Esophagus (tissue), 2 donors: ENCODE measurements around the gene RPGRIP1L. TPM values are rescaled to one million over a fixed set of nuclear protein-coding genes. Genes with fewer than 3 reads are reported as not detected.

ENCODE experiments used
- H3K27ac ChIP-seq, 2 donors: one replicate each; pipeline ENCODE4 v1.5.1; 2013; ENCODE audit warnings: low read depth in 2 of 2, mild to moderate bottlenecking in 2 of 2, inconsistent platforms in 1 of 2, low read length in 1 of 2, moderate library complexity in 1 of 2
- H3K27me3 ChIP-seq, 2 donors: one replicate each; pipeline ENCODE4 v1.6.1; 2013; ENCODE audit warnings: low read length in 2 of 2, control low read depth in 1 of 2, mild to moderate bottlenecking in 1 of 2; ENCODE audit not compliant: insufficient read depth in 2 of 2, control insufficient read depth in 1 of 2
- H3K36me3 ChIP-seq, 2 donors: one replicate each; pipeline ENCODE4 v1.6.1; 2013; ENCODE audit warnings: low read length in 1 of 2; ENCODE audit not compliant: control insufficient read depth in 2 of 2, insufficient read depth in 2 of 2
- H3K4me1 ChIP-seq, 2 donors: one replicate each; pipeline ENCODE4 v1.6.1; 2013; ENCODE audit warnings: low read length in 1 of 2; ENCODE audit not compliant: control insufficient read depth in 2 of 2, insufficient read depth in 2 of 2
- H3K4me3 ChIP-seq, 2 donors: one replicate each; pipeline ENCODE4 v1.5.1; 2013; ENCODE audit warnings: low read length in 2 of 2, mild to moderate bottlenecking in 2 of 2, low read depth in 1 of 2, moderate library complexity in 1 of 2
- H3K9me3 ChIP-seq, 2 donors: one replicate each; pipeline ENCODE4 v1.6.1; 2013; ENCODE audit warnings: mild to moderate bottlenecking in 2 of 2, low read depth in 1 of 2, low read length in 1 of 2, moderate library complexity in 1 of 2; ENCODE audit not compliant: control insufficient read depth in 2 of 2, insufficient read depth in 1 of 2
- WGBS, 2 donors: extraction: QIAGEN DNeasy Blood & Tissue Kit; methylation state at CpG; one replicate each; pipeline ENCODE4 v1.1.7; 2013; 5-methylcytosine and 5-hydroxymethylcytosine counted together
- polyA plus RNA-seq, 2 donors: library from polyadenylated mRNA; stranded (reverse); fragments of 200-250 nt; gene quantifications; one replicate each; pipeline ENCODE4 v1.2.3, GENCODE V29; 2013
- donor health status: healthy with polysubstance abuse.
- donor health status: Bipolar disorder and iron deficiency.

The RPGRIP1L gene
- polyA plus RNA-seq, result 1 to 10 TPM; 1.3 to 1.7 TPM

- Histone ChIP-seq H3K4me1 (peaks cover 0 to 3% of the 10 kb centered on the region in 2 donors), H3K4me3 (peak within 1 kb of the TSS; percentile 82 to 91), H3K27ac (peak within 1 kb of the TSS; percentile 43 to 83), H3K27me3 (no peaks in the 10 kb centered on the region), H3K36me3 (no peaks in the 10 kb centered on the region), H3K9me3 (no peaks in the 10 kb centered on the region)
- WGBS, 2 donors, result 0 to 1% methylated on average over 57 of the region's 57 CpGs
Observed at GRCh38 chr16:53703590-53704444, at the start of gene RPGRIP1L, which contains the start of gene FTO. TSS of gene RPGRIP1L (minus strand) at chr16:53703859. CDS start at chr16:53700723, 3,136 bp downstream. TSS of gene FTO (plus strand) at chr16:53704156.

- Histone ChIP-seq H3K27me3 (no peaks in the 10 kb centered on the region), H3K4me3 (no peak overlapping the region), H3K9me3 (no peaks in the 10 kb centered on the region), H3K27ac (no peak overlapping the region), H3K4me1 (peaks cover 0 to 9% of the 10 kb centered on the region in 2 donors), H3K36me3 (no peaks in the 10 kb centered on the region)
- WGBS, 2 donors, result 69 to 73% methylated on average over 1 of the region's 1 CpG
Observed at GRCh38 chr16:53753431-53753830, 49.8 kb upstream of the RPGRIP1L start.

- no peak overlapping the region for H3K27ac ChIP-seq
- no peak overlapping the region for H3K4me3 ChIP-seq
- no peaks in the 10 kb centered on the region for H3K27me3 ChIP-seq
- WGBS, 2 donors, result 63 to 75% methylated on average over 1 of the region's 1 CpG
- H3K36me3 ChIP-seq, result no peaks in the 10 kb centered on the region
- H3K4me1 ChIP-seq, result peaks cover 0 to 9% of the 10 kb centered on the region in 2 donors
- H3K9me3 ChIP-seq, result no peaks in the 10 kb centered on the region
Observed at GRCh38 chr16:53752560-53752959, 48.9 kb upstream of the RPGRIP1L start.

- 46 to 58% methylated on average over 4 of the region's 4 CpGs for WGBS, 2 donors
- H3K36me3 ChIP-seq, result no peaks in the 10 kb centered on the region
- peak overlapping the region; percentile 19 to 36 for H3K27ac ChIP-seq
- no peaks in the 10 kb centered on the region for H3K9me3 ChIP-seq
- H3K4me3 ChIP-seq, result no peak overlapping the region
- H3K4me1 ChIP-seq, result peaks cover 5% of the 10 kb centered on the region in 2 donors
- no peaks in the 10 kb centered on the region for H3K27me3 ChIP-seq
Observed at GRCh38 chr16:53745753-53746266, 42.2 kb upstream of the RPGRIP1L start.

- no peaks in the 10 kb centered on the region for H3K9me3 ChIP-seq
- no peaks in the 10 kb centered on the region for H3K36me3 ChIP-seq
- H3K4me1 ChIP-seq, result peaks cover 5% of the 10 kb centered on the region in 2 donors
- peak overlapping the region in 1 of 2 donors; percentile 63 for H3K27ac ChIP-seq
- 26 to 27% methylated on average over 3 of the region's 3 CpGs for WGBS, 2 donors
- H3K27me3 ChIP-seq, result no peaks in the 10 kb centered on the region
- no peak overlapping the region for H3K4me3 ChIP-seq
Observed at GRCh38 chr16:53745086-53745485, 41.4 kb upstream of the RPGRIP1L start.

- no peaks in the 10 kb centered on the region for H3K27me3 ChIP-seq
- WGBS, 2 donors, result 25 to 41% methylated on average over 3 of the region's 3 CpGs
- no peak overlapping the region for H3K27ac ChIP-seq
- H3K4me1 ChIP-seq, result peaks cover 5% of the 10 kb centered on the region in 2 donors
- no peaks in the 10 kb centered on the region for H3K36me3 ChIP-seq
- no peaks in the 10 kb centered on the region for H3K9me3 ChIP-seq
- no peak overlapping the region for H3K4me3 ChIP-seq
Observed at GRCh38 chr16:53744449-53744848, 40.8 kb upstream of the RPGRIP1L start.

- 69 to 70% methylated on average over 3 of the region's 3 CpGs for WGBS, 2 donors
- H3K36me3 ChIP-seq, result no peaks in the 10 kb centered on the region
- H3K9me3 ChIP-seq, result no peaks in the 10 kb centered on the region
- H3K27ac ChIP-seq, result no peak overlapping the region
- H3K27me3 ChIP-seq, result no peaks in the 10 kb centered on the region
- H3K4me1 ChIP-seq, result peaks cover 5% of the 10 kb centered on the region in 2 donors
- H3K4me3 ChIP-seq, result no peak overlapping the region
Observed at GRCh38 chr16:53743149-53743566, 39.5 kb upstream of the RPGRIP1L start.

- no peak overlapping the region for H3K4me3 ChIP-seq
- H3K36me3 ChIP-seq, result no peaks in the 10 kb centered on the region
- H3K4me1 ChIP-seq, result peaks cover 5% of the 10 kb centered on the region in 2 donors
- WGBS, 2 donors, result 53 to 71% methylated on average over 2 of the region's 2 CpGs
- no peaks in the 10 kb centered on the region for H3K9me3 ChIP-seq
- H3K27ac ChIP-seq, result no peak overlapping the region
- H3K27me3 ChIP-seq, result no peaks in the 10 kb centered on the region
Observed at GRCh38 chr16:53741546-53741945, 37.9 kb upstream of the RPGRIP1L start.

- Histone ChIP-seq H3K27ac (no peak overlapping the region), H3K4me3 (no peak overlapping the region), H3K27me3 (no peaks in the 10 kb centered on the region), H3K4me1 (peaks cover 3% of the 10 kb centered on the region in 2 donors), H3K9me3 (no peaks in the 10 kb centered on the region), H3K36me3 (no peaks in the 10 kb centered on the region)
- 77 to 79% methylated on average over 3 of the region's 3 CpGs for whole genome bisulfite sequencing, 2 donors
Observed at GRCh38 chr16:53740933-53741531, 37.4 kb upstream of the RPGRIP1L start.
